ENCODE measurements around the gene CABLES1. TPM values are rescaled to one million over a fixed set of nuclear protein-coding genes. Genes with fewer than 3 reads are reported as not detected.
"Not testable (repeated sequence)": the region's sequence is repeated elsewhere in the genome, so short reads cannot be mapped to it uniquely, and the experiment has no call there.

Gene CABLES1
- total RNA-seq, 1 experiment from 2014 or later, result 11.8 TPM

DNA sequence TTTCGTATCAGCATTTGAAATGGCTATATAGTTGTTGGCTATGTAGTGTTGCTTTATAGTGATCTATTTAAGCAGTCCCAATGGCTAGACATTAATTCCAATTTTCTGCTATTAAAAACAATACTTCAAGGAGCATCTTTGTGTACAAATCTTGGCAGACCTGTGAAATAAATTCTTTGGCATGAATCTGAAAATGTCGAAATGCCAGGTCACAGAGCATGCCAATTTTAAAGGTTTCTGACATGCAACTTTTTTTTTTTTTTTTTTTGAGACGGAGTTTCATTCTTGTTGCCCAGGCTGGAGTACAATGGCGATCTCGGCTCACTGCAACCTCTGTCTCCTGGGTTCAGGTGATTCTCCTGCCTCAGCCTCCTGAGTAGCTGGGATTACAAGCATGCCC, 26.8 kb upstream of the CABLES1 start:
- in situ Hi-C loops (cut with HindIII; ENCODE audit: low sequenced_read_pairs), result no loop called here
- DNase-seq (ENCODE audit: low spot score), result no peak

DNA sequence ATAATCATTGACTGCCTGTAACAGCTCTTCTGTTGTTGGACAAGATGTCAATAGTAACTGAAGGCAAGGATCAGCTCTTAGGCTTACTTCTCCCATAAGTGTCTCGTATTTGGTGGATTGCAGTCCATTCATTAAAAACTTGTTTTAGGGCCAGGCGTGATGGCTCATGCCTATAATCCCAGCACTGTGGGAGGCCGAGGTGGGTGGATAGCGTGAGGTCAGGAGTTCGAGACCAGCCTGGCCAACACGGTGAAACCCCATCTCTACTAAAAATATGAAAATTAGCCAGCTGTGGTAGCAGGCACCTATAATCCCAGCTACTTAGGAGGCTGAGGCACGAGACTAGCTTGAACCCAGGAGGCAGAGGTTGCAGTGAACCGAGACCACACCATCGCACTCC, 26.1 kb upstream of the CABLES1 start:
- in situ Hi-C loops (cut with HindIII; ENCODE audit: low sequenced_read_pairs); DNase-seq (ENCODE audit: low spot score): not testable (repeated sequence)

DNA sequence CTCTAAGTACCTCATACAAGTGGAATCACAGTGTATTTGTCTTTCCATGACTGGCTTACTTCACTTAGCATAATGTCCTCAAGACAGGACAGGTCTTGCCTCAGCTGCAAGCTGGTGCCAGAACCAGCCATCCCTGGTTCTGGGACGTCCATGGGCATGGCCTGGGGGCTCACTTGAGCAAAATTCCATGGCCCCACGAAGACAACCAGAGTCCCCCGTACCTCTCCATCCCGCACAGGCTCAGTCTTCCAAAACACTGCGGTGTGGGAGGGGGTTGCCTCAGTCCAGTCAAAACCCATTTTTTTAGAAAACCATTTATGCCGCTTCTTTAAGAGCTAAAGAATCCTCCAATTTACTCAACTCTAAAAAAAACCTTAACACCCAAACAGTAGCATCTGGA, 21.7 kb upstream of the CABLES1 start:
- in situ Hi-C loops (cut with HindIII; ENCODE audit: low sequenced_read_pairs), result no loop called here
- DNase-seq (ENCODE audit: low spot score), result no peak

DNA sequence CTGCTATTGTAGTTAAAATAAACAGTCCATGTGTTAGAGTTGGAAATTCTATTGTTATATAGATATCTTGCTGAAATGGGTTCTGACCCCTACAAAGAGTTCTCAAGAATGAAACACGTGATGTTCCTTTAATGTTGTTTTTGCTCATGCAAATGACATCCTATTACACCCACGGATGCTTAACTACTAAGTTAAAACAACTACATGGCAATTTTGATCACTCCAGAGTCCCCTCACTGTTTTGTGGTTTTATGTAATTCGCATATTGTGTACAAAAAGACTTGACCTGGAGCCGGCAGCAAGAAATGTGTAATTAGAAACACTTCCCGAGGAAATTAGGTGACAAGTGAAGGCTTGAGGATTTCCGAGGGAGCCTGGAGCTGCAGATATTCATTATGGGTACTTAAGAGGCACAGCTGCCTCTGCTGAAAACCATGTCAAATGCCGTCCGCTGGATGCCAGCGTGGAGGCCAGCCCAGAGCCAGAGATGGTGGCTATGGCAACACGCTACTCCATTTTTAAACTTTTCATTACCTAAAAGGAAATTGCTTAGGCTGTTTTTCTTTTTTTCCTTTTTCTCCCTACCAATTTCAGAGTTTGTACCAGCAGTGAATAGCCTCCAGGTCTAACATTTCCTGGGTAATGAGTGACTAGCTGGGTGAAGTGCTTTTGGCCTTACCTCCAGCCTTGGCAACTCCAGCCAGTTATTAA, 21.0 kb upstream of the CABLES1 start:
- DNase-seq (ENCODE audit: low spot score), result no peak
- in situ Hi-C loops (cut with HindIII; ENCODE audit: low sequenced_read_pairs), result no loop called here

DNA sequence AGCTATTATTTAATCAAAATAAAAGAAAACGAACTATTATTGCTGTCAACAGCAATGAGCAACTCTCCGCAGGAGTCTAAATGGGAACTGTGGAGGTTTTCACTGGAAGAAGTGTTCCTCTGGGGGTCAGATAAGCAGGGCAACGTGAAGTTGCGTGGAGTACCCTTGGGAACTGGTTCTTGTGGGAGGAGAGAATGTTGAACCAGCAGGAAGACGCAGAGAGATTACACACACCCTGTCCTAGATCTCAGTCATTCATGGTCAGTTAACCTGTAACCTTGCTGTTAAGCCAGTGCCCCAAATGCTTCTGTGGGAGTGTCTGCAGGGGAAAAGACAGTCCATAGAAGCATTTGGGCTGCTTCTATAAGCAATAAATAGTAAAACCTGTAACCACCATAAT, 20.4 kb upstream of the CABLES1 start:
- in situ Hi-C loops (cut with HindIII; ENCODE audit: low sequenced_read_pairs), result no loop called here

GRCh38 chr18:23115683-23116096, 19.6 kb upstream of the CABLES1 start:
- DNase-seq (ENCODE audit: low spot score), result no peak
- in situ Hi-C loops (cut with HindIII; ENCODE audit: low sequenced_read_pairs), result no loop called here

More for the DNA sequence above, 20.4 kb upstream of the CABLES1 start:
- no peak for DNase-seq (ENCODE audit: low spot score)

GRCh38 chr18:23121133-23121532, 14.2 kb upstream of the CABLES1 start:
- in situ Hi-C loops (cut with HindIII; ENCODE audit: low sequenced_read_pairs), result no loop called here
- DNase-seq (ENCODE audit: low spot score), result no peak

GRCh38 chr18:23122334-23123229, 12.7 kb upstream of the CABLES1 start:
- in situ Hi-C loops (cut with HindIII; ENCODE audit: low sequenced_read_pairs), result no loop called here
- no peak for DNase-seq (ENCODE audit: low spot score)

DNA sequence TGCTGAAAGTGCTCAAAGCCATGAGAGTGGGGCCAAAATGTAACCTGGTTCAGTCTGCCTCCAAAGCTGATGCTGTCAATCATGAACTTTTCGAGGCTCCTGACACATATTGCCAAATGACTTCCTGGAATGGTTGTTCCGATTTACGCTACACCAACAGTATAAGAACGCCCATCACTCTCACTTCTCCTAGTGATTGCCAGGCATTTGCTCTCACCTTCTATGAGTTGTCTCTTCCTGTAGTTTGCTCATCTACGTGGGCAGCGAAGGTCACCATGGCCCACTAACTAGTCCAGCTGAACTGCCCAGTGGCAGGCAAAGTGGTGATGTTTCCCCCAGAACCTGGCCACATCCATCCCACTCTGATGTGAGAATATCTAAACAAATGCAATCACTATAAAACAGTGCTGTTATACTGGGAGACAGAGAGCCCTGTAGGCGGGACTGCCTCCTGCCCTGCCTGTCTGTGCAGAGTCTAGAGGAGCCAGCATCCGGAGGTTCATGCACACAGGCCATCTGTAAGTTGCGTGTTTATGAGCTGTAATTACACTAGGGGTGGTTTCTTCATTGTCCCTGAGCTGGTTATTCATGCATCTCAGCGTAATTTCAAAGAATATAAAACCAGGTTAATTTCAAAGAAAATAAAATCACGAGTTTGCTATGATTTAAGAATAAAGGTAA, 8.8 kb upstream of the CABLES1 start:
- no peak for DNase-seq (ENCODE audit: low spot score)
- in situ Hi-C loops (cut with HindIII; ENCODE audit: low sequenced_read_pairs), result no loop called here

- no peak for DNase-seq (ENCODE audit: low spot score)
- in situ Hi-C loops (cut with HindIII; ENCODE audit: low sequenced_read_pairs), result no loop called here
These were observed 8.2 kb upstream of the CABLES1 start for GRCh38 chr18:23127090-23127489.

GRCh38 chr18:23129355-23130002, 5.8 kb upstream of the CABLES1 start:
- in situ Hi-C loops (cut with HindIII; ENCODE audit: low sequenced_read_pairs), result no loop called here
- no peak for DNase-seq (ENCODE audit: low spot score)

GRCh38 chr18:23131693-23132319, 3.5 kb upstream of the CABLES1 start:
- peak; percentile 84 for DNase-seq (ENCODE audit: low spot score)
- in situ Hi-C loops (cut with HindIII; ENCODE audit: low sequenced_read_pairs), result no loop called here

GRCh38 chr18:23133860-23134779, 1.2 kb upstream of the CABLES1 start:
- in situ Hi-C loops (cut with HindIII; ENCODE audit: low sequenced_read_pairs), result no loop called here
- DNase-seq (ENCODE audit: low spot score), result peak; percentile 49

DNA sequence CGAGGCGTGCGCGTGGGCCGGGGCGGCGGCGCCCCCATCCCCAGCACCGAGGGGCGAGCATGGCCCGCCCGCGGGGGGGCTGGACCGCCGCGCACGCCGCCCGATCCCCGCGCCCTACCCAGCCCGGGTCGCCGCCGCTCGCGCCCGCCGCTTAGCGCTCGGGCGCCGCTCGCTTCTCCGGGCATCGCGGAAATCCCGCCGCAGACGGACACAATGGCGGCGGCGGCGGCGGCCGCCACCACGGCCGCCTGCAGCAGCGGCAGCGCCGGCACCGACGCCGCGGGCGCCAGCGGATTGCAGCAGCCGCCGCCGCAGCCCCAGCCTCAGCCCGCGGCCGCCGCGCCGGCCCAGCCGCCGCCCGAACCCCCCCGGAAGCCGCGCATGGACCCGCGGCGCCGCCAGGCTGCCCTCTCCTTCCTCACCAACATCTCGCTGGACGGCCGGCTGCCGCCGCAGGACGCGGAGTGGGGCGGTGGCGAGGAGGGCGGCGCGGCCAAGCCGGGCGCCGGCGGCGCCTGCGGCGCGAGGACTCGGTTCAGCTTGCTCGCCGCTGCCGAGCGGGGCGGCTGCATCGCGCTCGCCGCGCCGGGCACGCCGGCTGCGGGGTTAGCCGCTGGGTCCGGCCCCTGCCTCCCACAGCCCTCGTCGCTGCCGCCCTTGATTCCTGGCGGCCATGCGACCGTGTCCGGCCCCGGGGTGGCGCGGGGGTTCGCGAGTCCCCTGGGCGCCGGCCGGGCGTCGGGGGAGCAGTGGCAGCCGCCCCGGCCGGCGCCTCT, 453 bp downstream of the CABLES1 start:
- in situ Hi-C loops (cut with HindIII; ENCODE audit: low sequenced_read_pairs), result no loop called here
- DNase-seq (ENCODE audit: low spot score), result no peak

GRCh38 chr18:23136326-23137096, 1.2 kb downstream of the CABLES1 start:
- DNase-seq (ENCODE audit: low spot score), result no peak
- in situ Hi-C loops (cut with HindIII; ENCODE audit: low sequenced_read_pairs), result no loop called here

DNA sequence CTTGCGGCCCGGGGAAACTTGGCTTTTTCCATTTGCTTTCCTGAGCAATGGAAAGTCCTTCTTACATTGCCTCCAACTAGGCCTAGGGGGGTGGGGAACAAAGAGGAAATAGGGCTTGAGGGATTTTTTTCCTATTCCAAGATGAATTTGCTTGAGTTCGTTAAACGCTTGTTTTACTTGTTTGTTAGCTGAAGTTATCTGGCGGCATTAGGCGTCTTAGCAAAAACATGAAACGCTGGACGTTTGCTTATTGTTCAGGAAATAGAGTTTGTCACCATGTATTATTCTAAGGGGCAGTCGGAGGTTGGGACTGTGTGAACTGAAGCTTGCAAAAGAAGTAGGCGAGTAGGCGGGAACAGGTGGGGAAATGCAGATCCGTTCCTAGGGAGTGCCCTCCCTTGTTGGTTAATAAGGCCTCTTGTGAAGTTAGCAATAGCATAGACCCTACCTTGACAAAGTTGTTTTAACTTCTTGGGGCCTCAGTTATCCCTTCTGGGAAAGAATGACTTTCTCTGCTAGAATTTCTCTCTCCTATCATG, 1.9 kb downstream of the CABLES1 start:
- DNase-seq (ENCODE audit: low spot score), result no peak
- in situ Hi-C loops (cut with HindIII; ENCODE audit: low sequenced_read_pairs), result no loop called here

Measured in G401 (cell line).